ENCODE measurements around the gene ATRN.

DNA sequence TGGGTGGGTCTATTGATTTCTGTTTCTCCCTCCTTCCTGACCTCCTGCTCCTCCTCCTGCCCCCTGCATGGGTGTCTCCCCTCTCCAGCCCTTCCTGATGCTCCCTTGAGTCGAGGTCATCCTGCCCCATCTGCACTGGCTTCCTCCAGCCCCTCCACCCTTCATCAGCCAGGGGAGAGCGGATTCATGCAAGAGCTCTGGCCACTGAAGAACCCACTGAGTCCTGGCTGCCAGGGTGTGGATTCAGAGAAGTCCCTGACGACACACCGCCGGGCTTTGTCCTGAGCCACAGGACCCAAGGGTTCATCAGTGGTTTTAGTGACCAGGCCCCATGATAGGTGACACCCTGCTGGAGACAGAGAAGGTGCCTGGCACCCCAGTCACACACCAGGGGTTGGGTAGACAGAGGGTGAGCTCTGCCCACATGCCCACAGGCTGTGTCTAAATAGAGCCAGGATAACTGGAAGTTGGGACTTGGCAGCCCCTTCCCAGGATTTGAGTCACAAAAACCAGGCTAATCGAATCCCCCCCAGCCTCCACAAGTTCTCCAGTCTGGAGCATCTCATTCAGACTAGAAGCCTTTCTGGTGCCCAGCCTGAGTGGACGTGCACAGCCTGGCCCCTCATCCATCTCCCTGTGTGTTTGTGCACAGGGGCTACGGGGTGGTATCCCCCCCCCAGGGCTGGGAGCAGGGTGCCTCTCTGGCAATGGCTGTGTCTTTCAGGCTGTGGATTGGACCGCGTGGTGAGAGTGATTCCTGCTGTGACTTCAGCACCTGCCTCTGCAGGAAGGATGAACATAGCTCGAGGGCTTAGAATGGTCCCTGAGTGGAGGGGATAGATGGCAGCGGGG lies 191.2 kb downstream of the ATRN start:
- TF ChIP-seq, protein P1, sequence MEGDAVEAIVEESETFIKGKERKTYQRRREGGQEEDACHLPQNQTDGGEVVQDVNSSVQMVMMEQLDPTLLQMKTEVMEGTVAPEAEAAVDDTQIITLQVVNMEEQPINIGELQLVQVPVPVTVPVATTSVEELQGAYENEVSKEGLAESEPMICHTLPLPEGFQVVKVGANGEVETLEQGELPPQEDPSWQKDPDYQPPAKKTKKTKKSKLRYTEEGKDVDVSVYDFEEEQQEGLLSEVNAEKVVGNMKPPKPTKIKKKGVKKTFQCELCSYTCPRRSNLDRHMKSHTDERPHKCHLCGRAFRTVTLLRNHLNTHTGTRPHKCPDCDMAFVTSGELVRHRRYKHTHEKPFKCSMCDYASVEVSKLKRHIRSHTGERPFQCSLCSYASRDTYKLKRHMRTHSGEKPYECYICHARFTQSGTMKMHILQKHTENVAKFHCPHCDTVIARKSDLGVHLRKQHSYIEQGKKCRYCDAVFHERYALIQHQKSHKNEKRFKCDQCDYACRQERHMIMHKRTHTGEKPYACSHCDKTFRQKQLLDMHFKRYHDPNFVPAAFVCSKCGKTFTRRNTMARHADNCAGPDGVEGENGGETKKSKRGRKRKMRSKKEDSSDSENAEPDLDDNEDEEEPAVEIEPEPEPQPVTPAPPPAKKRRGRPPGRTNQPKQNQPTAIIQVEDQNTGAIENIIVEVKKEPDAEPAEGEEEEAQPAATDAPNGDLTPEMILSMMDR (conservative IDR thresholded peaks at IDR 0.05; ENCODE audit: low read length), result no peak
- TF ChIP-seq EZH2phosphoT487 (IDR thresholded peaks at IDR 0.05; ENCODE audit: borderline replicate concordance, low read depth, low read length), result no peak

All from OCI-LY7 (cell line).